ENCODE results near the gene TK1.
"Not testable (repeated sequence)": the region's sequence is repeated elsewhere in the genome, so short reads cannot be mapped to it uniquely, and the experiment has no call there.

- TF ChIP-seq, protein P1, sequence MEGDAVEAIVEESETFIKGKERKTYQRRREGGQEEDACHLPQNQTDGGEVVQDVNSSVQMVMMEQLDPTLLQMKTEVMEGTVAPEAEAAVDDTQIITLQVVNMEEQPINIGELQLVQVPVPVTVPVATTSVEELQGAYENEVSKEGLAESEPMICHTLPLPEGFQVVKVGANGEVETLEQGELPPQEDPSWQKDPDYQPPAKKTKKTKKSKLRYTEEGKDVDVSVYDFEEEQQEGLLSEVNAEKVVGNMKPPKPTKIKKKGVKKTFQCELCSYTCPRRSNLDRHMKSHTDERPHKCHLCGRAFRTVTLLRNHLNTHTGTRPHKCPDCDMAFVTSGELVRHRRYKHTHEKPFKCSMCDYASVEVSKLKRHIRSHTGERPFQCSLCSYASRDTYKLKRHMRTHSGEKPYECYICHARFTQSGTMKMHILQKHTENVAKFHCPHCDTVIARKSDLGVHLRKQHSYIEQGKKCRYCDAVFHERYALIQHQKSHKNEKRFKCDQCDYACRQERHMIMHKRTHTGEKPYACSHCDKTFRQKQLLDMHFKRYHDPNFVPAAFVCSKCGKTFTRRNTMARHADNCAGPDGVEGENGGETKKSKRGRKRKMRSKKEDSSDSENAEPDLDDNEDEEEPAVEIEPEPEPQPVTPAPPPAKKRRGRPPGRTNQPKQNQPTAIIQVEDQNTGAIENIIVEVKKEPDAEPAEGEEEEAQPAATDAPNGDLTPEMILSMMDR (IDR thresholded peaks at IDR 0.05; ENCODE audit: low read depth, low read length), result not testable (repeated sequence)
- not testable (repeated sequence) for TF ChIP-seq MAX (IDR thresholded peaks at IDR 0.05; ENCODE audit: low read depth, low read length); POLR2A (IDR thresholded peaks at IDR 0.05; ENCODE audit: extremely low read depth, insufficient read length); MYC (IDR thresholded peaks at IDR 0.05; ENCODE audit: low read depth, low read length)
Measured at GRCh38 chr17:78139861-78140168, 47.0 kb downstream of the TK1 start.

All from NB4 (cell line).